HEK293 (cell line): ENCODE data around the gene HTRA1.

Experiments used
- CTCF ChIA-PET: fragments of 350-600 bp; formaldehyde crosslinking; extraction: SDS; loops from one replicate; lab custom pipeline; 2021; ENCODE audit warnings: antibody characterized with exemption; lab: Yijun Ruan, JAX
- POLR2A ChIA-PET: fragments of 300-600 bp; formaldehyde crosslinking; extraction: SDS; loops from one replicate; lab custom pipeline; 2020; ENCODE audit warnings: antibody characterized with exemption, inconsistent platforms; lab: Yijun Ruan, JAX
- H3K27ac ChIP-seq: fragments of 200-500 bp; sonication (Bioruptor generic); 2 replicates; pipeline ENCODE4 v1.5.1; 2014; ENCODE audit warnings: low read depth, low read length, control low read depth, inconsistent platforms; ENCODE audit errors: extremely low read depth
- H3K36me3 ChIP-seq, 2 experiments: fragments of 200-500 bp in 1 of 2; sonication (Bioruptor generic) in 1 of 2; 1 replicate in 1 of 2; 2 replicates in 1 of 2; pipeline ENCODE4 v1.5.1; 2014 to 2017; ENCODE audit warnings: inconsistent platforms in 2 of 2, low read length in 2 of 2; ENCODE audit not compliant: control insufficient read depth in 2 of 2, insufficient read depth in 1 of 2
- H3K4me1 ChIP-seq: fragments of 200-500 bp; sonication (Bioruptor generic); 2 replicates; pipeline ENCODE4 v1.5.1; 2014; ENCODE audit warnings: mild to moderate bottlenecking, low read length, inconsistent platforms; ENCODE audit not compliant: control insufficient read depth, insufficient read depth
- H3K4me3 ChIP-seq: 2 replicates; pipeline ENCODE4 v1.5.1; 2011; ENCODE audit warnings: low read depth, mild to moderate bottlenecking, control low read depth, low read length, moderate library complexity
- H3K9me3 ChIP-seq: fragments of 200-500 bp; sonication (Bioruptor generic); 2 replicates; pipeline ENCODE4 v1.5.1; 2014; ENCODE audit warnings: low read depth, low read length, inconsistent platforms; ENCODE audit not compliant: control insufficient read depth, insufficient read depth
- BCL11B ChIP-seq: fragments of 450-650 bp; formaldehyde crosslinking; IDR thresholded peaks from 2 replicates; pipeline ENCODE4 v1.5.1; 2016; ENCODE audit warnings: low read depth, missing biosample characterization, missing genetic modification characterization
- CTCF ChIP-seq: fragments of 450-650 bp; formaldehyde crosslinking; IDR thresholded peaks from 2 replicates; pipeline ENCODE4 v1.5.1; 2016; ENCODE audit warnings: missing biosample characterization, missing genetic modification characterization
- EGR2 ChIP-seq: fragments of 450-650 bp; formaldehyde crosslinking; IDR thresholded peaks from 2 replicates; pipeline ENCODE4 v1.5.1; 2016; ENCODE audit warnings: low read depth, missing biosample characterization, missing genetic modification characterization
- GLI2 ChIP-seq: fragments of 450-650 bp; formaldehyde crosslinking; IDR thresholded peaks from 2 replicates; pipeline ENCODE4; 2017; ENCODE audit warnings: missing biosample characterization, missing genetic modification characterization, low read depth, borderline replicate concordance
- IKZF3 ChIP-seq: fragments of 450-650 bp; IDR thresholded peaks from 2 replicates; pipeline ENCODE4 v1.5.0; 2018; ENCODE audit warnings: missing biosample characterization, mild to moderate bottlenecking, missing genetic modification characterization, moderate library complexity
- KLF8 ChIP-seq: fragments of 450-650 bp; formaldehyde crosslinking; IDR thresholded peaks from 2 replicates; pipeline ENCODE4 v1.5.1; 2016; ENCODE audit warnings: missing biosample characterization, missing genetic modification characterization
- PRDM1 ChIP-seq: fragments of 450-650 bp; formaldehyde crosslinking; IDR thresholded peaks from 2 replicates; pipeline ENCODE4; 2016; ENCODE audit warnings: missing biosample characterization, missing genetic modification characterization
- ZFHX2 ChIP-seq: fragments of 450-650 bp; formaldehyde crosslinking; conservative IDR thresholded peaks from 2 replicates; pipeline ENCODE4 v1.5.1; 2016; ENCODE audit warnings: missing biosample characterization, missing genetic modification characterization
- ZNF112 ChIP-seq: fragments of 450-650 bp; formaldehyde crosslinking; IDR thresholded peaks from 2 replicates; pipeline ENCODE4 v1.5.0; 2017; ENCODE audit warnings: missing biosample characterization, missing genetic modification characterization
- ZNF2 ChIP-seq: fragments of 450-650 bp; formaldehyde crosslinking; IDR thresholded peaks from 2 replicates; pipeline ENCODE4 v1.5.1; 2016; ENCODE audit warnings: missing biosample characterization, missing genetic modification characterization
- ZNF274 ChIP-seq, 2 experiments: fragments of 200-500 bp in 1 of 2; fragments of 450-650 bp in 1 of 2; sonication (Bioruptor generic) in 1 of 2; formaldehyde crosslinking in 1 of 2; IDR thresholded peaks; 2 replicates each; pipeline versions ENCODE4 v1.5.1 to v1.6.1; 2014 to 2016; ENCODE audit warnings: borderline replicate concordance in 1 of 2, inconsistent platforms in 1 of 2, low read length in 1 of 2, missing biosample characterization in 1 of 2, missing genetic modification characterization in 1 of 2
- ZNF350 ChIP-seq: fragments of 450-650 bp; formaldehyde crosslinking; IDR thresholded peaks from 2 replicates; pipeline ENCODE4 v1.5.0; 2017; ENCODE audit warnings: missing biosample characterization, mild to moderate bottlenecking, missing genetic modification characterization
- ZNF366 ChIP-seq: fragments of 450-650 bp; formaldehyde crosslinking; conservative IDR thresholded peaks from 2 replicates; pipeline ENCODE4 v1.5.1; 2016; ENCODE audit warnings: missing biosample characterization, missing genetic modification characterization
- ZNF391 ChIP-seq: fragments of 450-650 bp; formaldehyde crosslinking; IDR thresholded peaks from 2 replicates; pipeline ENCODE4 v1.5.1; 2016; ENCODE audit warnings: low read depth, missing biosample characterization, missing genetic modification characterization, borderline replicate concordance
- ZNF510 ChIP-seq: fragments of 450-650 bp; formaldehyde crosslinking; IDR thresholded peaks from 2 replicates; pipeline ENCODE4 v1.5.1; 2018; ENCODE audit warnings: mild to moderate bottlenecking, missing genetic modification characterization, missing biosample characterization; ENCODE audit not compliant: insufficient replicate concordance
- ZNF580 ChIP-seq: fragments of 450-650 bp; formaldehyde crosslinking; IDR thresholded peaks from 2 replicates; pipeline ENCODE4 v1.5.1; 2016; ENCODE audit warnings: missing biosample characterization, missing genetic modification characterization
- ZNF585B ChIP-seq: fragments of 450-650 bp; formaldehyde crosslinking; IDR thresholded peaks from 2 replicates; pipeline ENCODE4 v1.5.1; 2016; ENCODE audit warnings: missing biosample characterization, missing genetic modification characterization
- ZNF596 ChIP-seq: fragments of 450-650 bp; IDR thresholded peaks from 2 replicates; pipeline ENCODE4 v1.5.0; 2018; ENCODE audit warnings: missing biosample characterization, mild to moderate bottlenecking, missing genetic modification characterization, moderate library complexity
- ZNF624 ChIP-seq: fragments of 450-650 bp; formaldehyde crosslinking; IDR thresholded peaks from 2 replicates; pipeline ENCODE4 v1.5.1; 2017; ENCODE audit warnings: missing biosample characterization, missing genetic modification characterization
- ZNF626 ChIP-seq: fragments of 450-650 bp; sonication (Bioruptor Pico); formaldehyde crosslinking; IDR thresholded peaks from 2 replicates; pipeline ENCODE4 v1.5.1; 2018; ENCODE audit warnings: missing biosample characterization, missing genetic modification characterization, inconsistent platforms
- ZNF660 ChIP-seq: fragments of 450-650 bp; IDR thresholded peaks from 2 replicates; pipeline ENCODE4 v1.5.1; 2018; ENCODE audit warnings: missing biosample characterization, mild to moderate bottlenecking, missing genetic modification characterization
- ZNF707 ChIP-seq: fragments of 450-650 bp; formaldehyde crosslinking; IDR thresholded peaks from 2 replicates; pipeline ENCODE4 v1.5.1; 2016; ENCODE audit warnings: missing biosample characterization, missing genetic modification characterization
- ZNF843 ChIP-seq: fragments of 450-650 bp; formaldehyde crosslinking; IDR thresholded peaks from 2 replicates; pipeline ENCODE4 v1.5.1; 2016; ENCODE audit warnings: missing biosample characterization, missing genetic modification characterization
- TF ChIP-seq, protein P1 (sequence below): fragments of 450-650 bp; formaldehyde crosslinking; IDR thresholded peaks from 2 replicates; pipeline ENCODE4 v1.5.1; 2016; ENCODE audit warnings: missing biosample characterization, missing genetic modification characterization, borderline replicate concordance
- TF ChIP-seq, protein P2 (sequence below): fragments of 450-650 bp; formaldehyde crosslinking; IDR thresholded peaks from 2 replicates; pipeline ENCODE4 v1.5.1; 2017; ENCODE audit warnings: missing biosample characterization, missing genetic modification characterization

The HTRA1 gene

DNA sequence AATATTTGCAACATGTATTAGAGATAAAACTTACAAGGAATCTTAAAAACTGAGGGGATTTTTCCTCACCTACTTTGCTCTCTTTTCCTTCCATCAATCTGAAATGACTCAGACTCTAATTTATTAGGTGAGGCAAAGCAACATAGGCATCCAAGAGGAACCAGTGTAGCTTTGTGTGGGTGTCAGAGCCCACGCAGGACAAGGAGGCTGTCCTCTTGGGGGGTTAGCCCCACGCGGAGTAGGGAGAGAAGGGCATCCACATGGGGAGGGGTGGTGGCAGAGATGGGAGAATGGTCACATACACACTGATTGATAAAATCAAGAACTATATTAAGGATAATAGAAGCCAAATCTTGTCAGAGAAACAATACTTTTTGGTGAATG lies 40.7 kb upstream of the HTRA1 start:
- POLR2A ChIA-PET = no interaction called here
- Histone ChIP-seq H3K36me3 (peaks cover 25 to 27% of the 10 kb centered on the region in 2 experiments), H3K4me3 (no peak overlapping the region)
- TF ChIP-seq ZFHX2 (tag by site-specific recombination) (peak; percentile 51), PRDM1 (tag by site-specific recombination) (no peak), EGR2 (tag by site-specific recombination) (peak; percentile 33; the same call in 1 of the 2 replicates), ZNF274 (IDR thresholded peaks at IDR 0.05; ENCODE audit: low read length) (no peak), ZNF274 (tag by site-specific recombination; IDR thresholded peaks at IDR 0.05; ENCODE audit: borderline replicate concordance) (no peak)
- TF ChIP-seq, all 188 proteins: peak for 2
- no peaks in the 10 kb centered on the region for H3K9me3 ChIP-seq
- H3K4me1 ChIP-seq = no peaks in the 10 kb centered on the region
- no peak overlapping the region for H3K27ac ChIP-seq
- CTCF ChIA-PET = interaction anchor here (1.0 kb wide), 1 partner anchor 141 kb away, joined by 3 read pairs; no protein-coding TSS in a partner anchor

DNA sequence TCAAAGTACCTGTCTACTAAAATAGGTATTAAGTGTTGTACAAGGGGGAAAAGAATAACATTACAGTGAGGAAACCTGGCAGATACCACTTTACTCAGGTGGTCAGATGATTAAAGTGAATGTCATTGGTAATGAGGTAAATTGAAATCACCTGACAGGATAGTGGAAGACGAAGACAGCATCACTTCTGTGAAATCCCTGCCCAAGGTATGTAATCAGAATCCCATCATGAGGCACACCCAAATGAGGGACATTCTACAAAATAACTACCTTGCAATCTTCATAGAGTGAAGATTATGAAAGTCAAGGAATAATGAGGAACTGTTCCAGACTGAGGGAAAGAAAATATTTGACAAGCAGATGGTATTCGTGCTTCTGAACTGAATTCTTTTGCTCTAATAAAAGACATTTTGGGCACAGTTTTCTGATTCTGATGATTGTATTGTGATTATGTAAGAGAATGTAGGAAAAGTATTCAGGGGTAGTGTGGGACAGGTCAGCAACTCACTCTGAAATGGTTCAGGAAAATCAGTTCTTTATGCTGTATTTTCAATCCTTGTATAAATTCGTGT lies 40.2 kb upstream of the HTRA1 start:
- peaks cover 20 to 30% of the 10 kb centered on the region in 2 experiments for H3K36me3 ChIP-seq
- ChIA-PET CTCF (no interaction called here), POLR2A (no interaction called here)
- H3K4me1 ChIP-seq = no peaks in the 10 kb centered on the region
- no peak overlapping the region for H3K27ac ChIP-seq
- H3K9me3 ChIP-seq = no peaks in the 10 kb centered on the region
- TF ChIP-seq ZNF843 (tag by site-specific recombination) = no peak
- no peak for TF ChIP-seq ZNF585B (tag by site-specific recombination)
- no peak for TF ChIP-seq ZNF626 (tag by site-specific recombination)
- TF ChIP-seq ZNF580 (tag by site-specific recombination) = no peak
- TF ChIP-seq, protein P1, sequence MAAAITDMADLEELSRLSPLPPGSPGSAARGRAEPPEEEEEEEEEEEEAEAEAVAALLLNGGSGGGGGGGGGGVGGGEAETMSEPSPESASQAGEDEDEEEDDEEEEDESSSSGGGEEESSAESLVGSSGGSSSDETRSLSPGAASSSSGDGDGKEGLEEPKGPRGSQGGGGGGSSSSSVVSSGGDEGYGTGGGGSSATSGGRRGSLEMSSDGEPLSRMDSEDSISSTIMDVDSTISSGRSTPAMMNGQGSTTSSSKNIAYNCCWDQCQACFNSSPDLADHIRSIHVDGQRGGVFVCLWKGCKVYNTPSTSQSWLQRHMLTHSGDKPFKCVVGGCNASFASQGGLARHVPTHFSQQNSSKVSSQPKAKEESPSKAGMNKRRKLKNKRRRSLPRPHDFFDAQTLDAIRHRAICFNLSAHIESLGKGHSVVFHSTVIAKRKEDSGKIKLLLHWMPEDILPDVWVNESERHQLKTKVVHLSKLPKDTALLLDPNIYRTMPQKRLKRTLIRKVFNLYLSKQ = no peak
- no peak for TF ChIP-seq ZNF596 (tag by site-specific recombination)
- TF ChIP-seq CTCF (tag by site-specific recombination) = no peak
- TF ChIP-seq, all 188 proteins: peak for 0
- no peak overlapping the region for H3K4me3 ChIP-seq

GRCh38 chr10:122421742-122422141 lies 39.6 kb upstream of the HTRA1 start:
- Histone ChIP-seq H3K4me3 (no peak overlapping the region), H3K4me1 (no peaks in the 10 kb centered on the region), H3K27ac (no peak overlapping the region), H3K36me3 (peaks cover 15 to 25% of the 10 kb centered on the region in 2 experiments), H3K9me3 (no peaks in the 10 kb centered on the region)
- TF ChIP-seq ZNF112 (tag by site-specific recombination) = no peak
- TF ChIP-seq ZNF2 (tag by site-specific recombination) = no peak
- no peak for TF ChIP-seq IKZF3 (tag by site-specific recombination)
- TF ChIP-seq ZNF707 (tag by site-specific recombination) = no peak
- no peak for TF ChIP-seq ZNF660 (tag by site-specific recombination)
- no peak for TF ChIP-seq KLF8 (tag by site-specific recombination)
- no peak for TF ChIP-seq ZNF350 (tag by site-specific recombination)
- TF ChIP-seq ZNF366 = no peak
- TF ChIP-seq, protein P2, sequence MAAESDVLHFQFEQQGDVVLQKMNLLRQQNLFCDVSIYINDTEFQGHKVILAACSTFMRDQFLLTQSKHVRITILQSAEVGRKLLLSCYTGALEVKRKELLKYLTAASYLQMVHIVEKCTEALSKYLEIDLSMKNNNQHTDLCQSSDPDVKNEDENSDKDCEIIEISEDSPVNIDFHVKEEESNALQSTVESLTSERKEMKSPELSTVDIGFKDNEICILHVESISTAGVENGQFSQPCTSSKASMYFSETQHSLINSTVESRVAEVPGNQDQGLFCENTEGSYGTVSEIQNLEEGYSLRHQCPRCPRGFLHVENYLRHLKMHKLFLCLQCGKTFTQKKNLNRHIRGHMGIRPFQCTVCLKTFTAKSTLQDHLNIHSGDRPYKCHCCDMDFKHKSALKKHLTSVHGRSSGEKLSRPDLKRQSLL (tag by site-specific recombination) = no peak
- TF ChIP-seq ZNF391 = no peak
- TF ChIP-seq ZFHX2 (tag by site-specific recombination) = no peak
- TF ChIP-seq ZNF510 (tag by site-specific recombination) = no peak
- no peak for TF ChIP-seq BCL11B (tag by site-specific recombination)
- no peak for TF ChIP-seq ZNF624 (tag by site-specific recombination)
- no peak for TF ChIP-seq GLI2 (tag by site-specific recombination)
- ChIA-PET CTCF (interaction anchor here (0.6 to 0.7 kb wide), 2 partner anchors 172 to 1248 kb away, joined by 3 to 4 read pairs; no protein-coding TSS in a partner anchor), POLR2A (no interaction called here)
